ACC112 (cell line): ENCODE data around the gene LMO7.

Experiments used
- H2AFZ ChIP-seq: fragments of 200-600 bp; sonication (generic); one replicate; pipeline ENCODE4 v1.6.0; 2017; ENCODE audit warnings: antibody characterized with exemption, low read length; ENCODE audit not compliant: unreplicated experiment
- H3K27ac ChIP-seq: fragments of 200-600 bp; sonication (generic); 2 replicates; pipeline ENCODE4 v1.5.1; 2014; ENCODE audit warnings: low read depth, mild to moderate bottlenecking, antibody characterized with exemption, low read length, moderate library complexity
- H3K27me3 ChIP-seq: fragments of 200-600 bp; sonication (generic); 2 replicates; pipeline ENCODE4 v1.6.1; 2014; ENCODE audit warnings: mild to moderate bottlenecking, antibody characterized with exemption, low read length, moderate library complexity, mixed read lengths; ENCODE audit not compliant: insufficient read depth
- H3K36me3 ChIP-seq: fragments of 200-600 bp; sonication (generic); 2 replicates; pipeline ENCODE4 v1.6.1; 2016; ENCODE audit warnings: mild to moderate bottlenecking, antibody characterized with exemption, low read length, moderate library complexity, mixed read lengths; ENCODE audit not compliant: insufficient read depth
- H3K4me1 ChIP-seq: fragments of 200-600 bp; sonication (generic); one replicate; pipeline ENCODE4 v1.6.1; 2016; ENCODE audit warnings: low read length, mixed read lengths; ENCODE audit not compliant: insufficient read depth, unreplicated experiment, control insufficient read depth
- H3K4me3 ChIP-seq: fragments of 200-600 bp; sonication (generic); 2 replicates; pipeline ENCODE4 v1.5.1; 2014; ENCODE audit warnings: mild to moderate bottlenecking, low read depth, low read length
- H3K79me2 ChIP-seq: fragments of 200-600 bp; sonication (generic); one replicate; pipeline ENCODE4 v1.6.0; 2016; ENCODE audit warnings: low read length; ENCODE audit not compliant: control insufficient read depth, unreplicated experiment, insufficient read depth

The LMO7 gene

DNA sequence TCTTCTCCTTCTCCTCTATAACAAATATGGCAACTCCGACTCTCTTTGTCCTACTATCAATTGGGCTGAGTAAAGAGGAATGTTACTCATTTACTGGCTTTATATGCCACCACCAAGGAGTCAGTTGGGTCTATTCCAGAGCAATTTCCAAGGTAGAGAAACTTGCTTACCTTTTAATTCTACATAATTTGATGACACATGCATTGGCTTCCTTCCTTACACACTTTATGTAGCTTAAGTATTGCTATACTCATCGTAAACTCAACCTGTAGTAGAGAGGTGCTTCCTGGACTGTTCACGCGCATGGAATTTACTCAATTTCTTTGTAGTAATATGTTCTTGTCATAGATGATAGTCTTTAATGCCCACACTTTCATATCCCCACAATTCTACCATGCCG, 160.7 kb downstream of the LMO7 start:
- Histone ChIP-seq H3K27ac (no peak overlapping the region), H3K36me3 (peaks cover 8% of the 10 kb centered on the region), H3K27me3 (no peaks in the 10 kb centered on the region), H3K79me2 (peaks cover 27% of the 10 kb centered on the region), H2AFZ (no peak overlapping the region), H3K4me1 (peaks cover 36% of the 10 kb centered on the region), H3K4me3 (no peak overlapping the region)

DNA sequence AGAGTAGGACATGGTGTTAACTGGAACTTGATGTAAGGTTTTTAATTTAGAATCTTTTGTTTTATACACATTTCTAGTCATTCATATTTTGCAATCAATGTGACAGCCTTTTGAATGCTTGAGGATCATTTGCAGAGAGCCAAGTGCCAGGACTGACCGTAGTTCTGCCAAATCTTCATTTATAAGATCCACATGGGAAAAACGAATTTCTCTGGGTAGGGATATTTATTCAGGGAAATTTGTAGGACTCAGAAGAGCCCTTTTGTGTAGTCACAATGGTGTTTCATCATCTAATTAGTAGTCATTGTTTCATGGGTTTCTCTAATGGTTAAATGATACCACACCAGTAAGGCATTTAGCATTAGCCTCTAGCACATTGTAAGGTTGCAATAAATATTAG, 161.1 kb downstream of the LMO7 start:
- Histone ChIP-seq H3K4me3 (no peak overlapping the region), H3K79me2 (peaks cover 23% of the 10 kb centered on the region), H3K36me3 (peaks cover 8% of the 10 kb centered on the region), H3K27me3 (no peaks in the 10 kb centered on the region), H3K27ac (0 out of 2 replicates have a peak overlapping the region, but pooled peaks have one; percentile 21), H2AFZ (no peak overlapping the region), H3K4me1 (peaks cover 36% of the 10 kb centered on the region)

DNA sequence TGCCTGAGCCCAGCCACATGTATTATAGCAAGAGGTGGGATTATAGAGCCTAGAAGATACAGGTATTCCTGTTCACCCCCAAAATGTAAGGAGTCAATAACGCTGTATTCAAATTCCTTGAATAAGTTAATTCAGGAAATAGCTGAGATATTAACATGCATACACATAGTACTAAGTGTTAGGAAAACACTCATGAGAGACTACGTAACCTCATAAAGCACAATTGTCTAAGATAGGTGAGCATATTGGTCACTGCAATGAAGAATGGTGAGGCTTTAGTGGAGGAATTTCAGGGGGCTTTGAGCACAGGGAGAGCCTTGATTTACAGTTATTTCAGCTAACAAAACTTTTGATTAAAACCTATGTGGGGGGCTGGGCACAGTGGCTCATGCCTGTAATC, 161.6 kb downstream of the LMO7 start:
- peaks cover 31% of the 10 kb centered on the region for H3K4me1 ChIP-seq
- peaks cover 18% of the 10 kb centered on the region for H3K79me2 ChIP-seq
- peaks cover 8% of the 10 kb centered on the region for H3K36me3 ChIP-seq
- H3K27me3 ChIP-seq, result no peaks in the 10 kb centered on the region
- no peak overlapping the region for H3K4me3 ChIP-seq
- peak overlapping the region; percentile 21; the same call in 1 of the 2 replicates for H3K27ac ChIP-seq
- H2AFZ ChIP-seq, result no peak overlapping the region

DNA sequence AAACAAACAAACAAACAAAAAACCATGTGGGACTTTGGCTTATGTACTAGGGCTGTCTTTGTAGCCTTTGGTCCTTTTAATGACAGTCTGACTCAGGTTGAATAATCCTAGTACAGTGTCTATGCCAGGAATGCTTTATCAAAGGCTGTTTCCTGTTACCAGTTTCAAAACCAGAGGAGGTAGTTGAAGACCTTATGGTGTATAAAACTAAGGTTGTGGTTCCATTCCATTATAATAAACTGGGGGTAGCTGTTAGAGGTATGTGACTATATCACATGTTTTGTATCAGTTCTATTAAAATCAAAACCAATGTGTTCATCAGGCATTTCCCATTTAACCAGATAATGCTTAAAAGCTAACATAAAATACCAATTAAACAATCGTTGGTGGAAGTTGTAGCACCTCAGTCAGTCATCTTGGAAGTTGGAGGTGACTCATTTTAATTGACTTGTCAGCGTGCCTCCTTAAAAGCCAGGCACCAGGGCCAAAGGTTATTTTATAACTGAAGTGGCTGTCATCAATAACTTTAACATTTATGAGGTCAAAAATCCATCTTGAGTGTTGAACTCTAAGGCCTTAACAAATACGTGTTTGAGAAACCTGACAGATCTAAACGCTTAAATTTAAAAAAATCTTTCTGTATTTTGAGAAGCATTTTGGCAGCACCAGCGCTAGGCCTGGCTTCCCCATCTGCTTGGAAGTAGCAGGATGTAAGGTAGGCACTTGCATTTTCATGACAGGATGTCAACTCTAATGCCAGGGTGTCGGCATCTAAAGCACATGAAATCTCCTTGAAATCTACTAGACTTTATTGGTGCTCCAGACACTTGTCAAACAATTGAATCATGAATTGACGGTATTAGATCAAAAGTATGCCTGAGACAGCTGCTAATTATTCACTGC, 162.5 kb downstream of the LMO7 start:
- H3K4me3 ChIP-seq, result no peak overlapping the region
- no peak overlapping the region for H2AFZ ChIP-seq
- H3K4me1 ChIP-seq, result peaks cover 27% of the 10 kb centered on the region
- H3K79me2 ChIP-seq, result peaks cover 12% of the 10 kb centered on the region
- H3K27me3 ChIP-seq, result no peaks in the 10 kb centered on the region
- peak overlapping the region; percentile 21; the same call in 1 of the 2 replicates for H3K27ac ChIP-seq
- H3K36me3 ChIP-seq, result peaks cover 8% of the 10 kb centered on the region

DNA sequence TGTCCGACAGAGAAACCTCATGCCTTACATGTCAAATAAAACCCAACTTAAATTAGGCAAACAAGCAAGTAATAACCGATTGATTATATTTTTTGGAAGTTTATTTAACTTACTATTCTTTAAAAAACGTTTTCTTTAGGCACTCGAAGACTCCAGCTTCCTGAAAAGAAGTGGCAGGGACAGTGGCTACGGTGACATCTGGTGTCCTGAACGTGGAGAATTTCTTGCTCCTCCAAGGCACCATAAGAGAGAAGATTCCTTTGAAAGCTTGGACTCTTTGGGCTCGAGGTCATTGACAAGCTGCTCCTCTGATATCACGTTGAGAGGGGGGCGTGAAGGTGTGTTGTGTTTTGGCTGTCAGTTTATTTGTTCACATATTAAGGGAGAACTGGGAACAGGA, 164.4 kb downstream of the LMO7 start:
- no peaks in the 10 kb centered on the region for H3K27me3 ChIP-seq
- peaks cover 30% of the 10 kb centered on the region for H3K4me1 ChIP-seq
- H3K79me2 ChIP-seq, result no peaks in the 10 kb centered on the region
- H3K4me3 ChIP-seq, result no peak overlapping the region
- H3K27ac ChIP-seq, result no peak overlapping the region
- H2AFZ ChIP-seq, result no peak overlapping the region
- peaks cover 21% of the 10 kb centered on the region for H3K36me3 ChIP-seq

DNA sequence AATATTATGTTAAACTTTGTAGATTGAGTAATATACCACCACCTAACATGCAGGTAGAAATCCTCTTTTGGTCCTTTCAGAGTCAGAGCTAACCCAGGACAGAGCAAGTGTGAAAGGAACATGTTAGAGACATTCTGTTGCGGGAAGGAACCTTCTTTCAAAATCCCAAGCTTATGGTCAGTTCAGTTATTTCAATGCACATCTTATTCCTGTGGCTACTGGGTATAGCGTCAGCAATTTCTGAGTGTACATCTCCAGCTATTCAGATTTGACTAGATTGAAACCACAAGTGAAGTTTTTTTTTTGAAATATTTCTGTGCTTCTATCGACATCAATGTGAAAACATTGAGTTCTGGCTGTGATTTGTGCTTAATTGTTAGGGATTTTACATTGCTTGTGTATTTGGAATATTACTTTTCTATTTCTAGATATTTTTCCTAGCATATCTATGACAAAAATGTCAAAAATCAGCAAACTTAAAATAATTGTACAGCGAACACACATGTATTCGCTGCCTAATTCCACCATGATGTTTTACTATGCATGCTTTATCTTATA, 165.3 kb downstream of the LMO7 start:
- H3K27ac ChIP-seq, result no peak overlapping the region
- H3K27me3 ChIP-seq, result no peaks in the 10 kb centered on the region
- no peaks in the 10 kb centered on the region for H3K79me2 ChIP-seq
- no peak overlapping the region for H2AFZ ChIP-seq
- H3K4me3 ChIP-seq, result no peak overlapping the region
- H3K4me1 ChIP-seq, result peaks cover 30% of the 10 kb centered on the region
- peaks cover 21% of the 10 kb centered on the region for H3K36me3 ChIP-seq

DNA sequence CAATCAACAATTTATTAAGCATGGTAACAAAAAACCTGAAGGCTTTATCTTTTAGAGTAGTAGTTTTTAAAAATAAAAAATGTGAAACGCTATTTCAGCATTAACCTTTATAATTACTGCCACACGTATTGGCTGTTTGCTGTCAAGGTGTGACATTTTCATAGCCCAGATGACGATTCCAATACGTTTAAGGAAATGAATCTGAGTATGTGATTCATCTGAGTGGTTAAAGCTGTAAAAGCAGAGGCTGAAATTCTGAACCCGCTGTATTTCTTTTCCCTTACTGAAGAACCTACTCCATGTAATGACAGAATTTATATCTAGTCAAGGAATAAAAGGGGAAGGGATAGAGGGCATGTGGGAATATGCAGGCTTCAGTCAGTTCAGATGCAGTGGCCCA, 166.0 kb downstream of the LMO7 start:
- H3K79me2 ChIP-seq, result no peaks in the 10 kb centered on the region
- no peak overlapping the region for H3K27ac ChIP-seq
- peaks cover 30% of the 10 kb centered on the region for H3K4me1 ChIP-seq
- H3K36me3 ChIP-seq, result peaks cover 16% of the 10 kb centered on the region; the same call in 1 of the 2 replicates
- no peaks in the 10 kb centered on the region for H3K27me3 ChIP-seq
- no peak overlapping the region for H3K4me3 ChIP-seq
- H2AFZ ChIP-seq, result no peak overlapping the region

DNA sequence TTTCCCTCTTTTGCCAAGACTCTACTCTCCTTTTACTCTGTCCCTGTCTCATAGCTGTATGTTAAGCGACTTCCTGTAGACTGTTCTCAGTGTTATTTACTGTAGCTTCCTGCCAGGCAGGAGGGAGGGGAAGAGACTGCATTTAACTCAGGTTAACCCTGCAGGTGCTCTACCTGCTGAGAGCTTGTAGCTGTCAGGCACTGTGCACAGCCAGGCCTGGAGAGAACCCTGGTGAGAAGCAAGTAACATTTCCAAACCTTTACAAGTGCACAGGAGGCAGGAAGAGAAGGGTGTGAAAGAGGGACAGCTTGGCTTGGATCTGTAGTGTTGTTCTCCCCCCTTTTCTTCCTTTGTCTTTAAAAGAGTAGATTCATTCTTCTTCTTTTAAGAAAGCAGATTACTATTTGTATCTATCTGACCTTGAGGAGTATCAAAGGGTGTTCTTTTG, 167.1 kb downstream of the LMO7 start:
- no peaks in the 10 kb centered on the region for H3K27me3 ChIP-seq
- peaks cover 24% of the 10 kb centered on the region for H3K36me3 ChIP-seq
- peaks cover 20% of the 10 kb centered on the region for H3K4me1 ChIP-seq
- no peaks in the 10 kb centered on the region for H3K79me2 ChIP-seq
- H2AFZ ChIP-seq, result no peak overlapping the region
- no peak overlapping the region for H3K4me3 ChIP-seq
- no peak overlapping the region for H3K27ac ChIP-seq

DNA sequence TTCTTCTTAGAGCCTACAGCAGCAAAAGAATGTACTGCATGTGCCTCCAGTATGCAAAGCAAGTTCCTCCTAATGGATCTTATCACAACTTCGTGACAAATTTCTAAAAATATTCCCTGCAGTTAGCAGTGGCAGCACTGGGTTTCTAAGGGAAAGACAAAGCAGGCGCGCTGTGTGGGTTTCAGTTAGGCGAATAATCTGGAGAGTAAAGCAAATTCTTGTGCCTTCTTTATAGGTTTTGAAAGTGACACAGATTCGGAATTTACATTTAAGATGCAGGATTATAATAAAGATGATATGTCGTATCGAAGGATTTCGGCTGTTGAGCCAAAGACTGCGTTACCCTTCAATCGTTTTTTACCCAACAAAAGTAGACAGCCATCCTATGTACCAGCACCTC, 167.9 kb downstream of the LMO7 start:
- Histone ChIP-seq H3K36me3 (peaks cover 24% of the 10 kb centered on the region; the same call in 1 of the 2 replicates), H3K4me3 (no peak overlapping the region), H3K27me3 (no peaks in the 10 kb centered on the region), H3K79me2 (peaks cover 3% of the 10 kb centered on the region), H3K4me1 (peaks cover 12% of the 10 kb centered on the region), H2AFZ (no peak overlapping the region), H3K27ac (no peak overlapping the region)

DNA sequence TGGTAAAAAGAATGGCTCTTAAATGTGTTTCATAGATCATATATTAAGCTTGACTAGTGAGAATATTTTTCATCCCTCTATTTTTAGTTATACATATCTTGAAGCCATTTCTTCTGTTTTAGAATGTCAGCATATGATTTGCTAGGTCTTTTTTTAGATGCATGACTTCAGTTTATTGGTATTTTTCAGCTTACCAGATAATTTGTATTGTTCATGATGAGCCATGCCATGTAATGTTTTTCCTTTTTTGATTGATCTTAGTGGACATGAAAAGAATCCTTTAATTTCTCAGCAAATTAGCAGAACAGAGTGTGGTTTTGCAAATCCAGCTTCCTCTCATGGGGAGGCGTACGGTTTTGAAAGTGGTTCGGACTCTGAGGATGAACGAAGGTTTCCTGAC, 168.5 kb downstream of the LMO7 start:
- Histone ChIP-seq H3K4me3 (no peak overlapping the region), H3K36me3 (peaks cover 24% of the 10 kb centered on the region; the same call in 1 of the 2 replicates), H3K79me2 (peaks cover 3% of the 10 kb centered on the region), H3K4me1 (peaks cover 8% of the 10 kb centered on the region), H3K27me3 (no peaks in the 10 kb centered on the region), H3K27ac (no peak overlapping the region), H2AFZ (no peak overlapping the region)

DNA sequence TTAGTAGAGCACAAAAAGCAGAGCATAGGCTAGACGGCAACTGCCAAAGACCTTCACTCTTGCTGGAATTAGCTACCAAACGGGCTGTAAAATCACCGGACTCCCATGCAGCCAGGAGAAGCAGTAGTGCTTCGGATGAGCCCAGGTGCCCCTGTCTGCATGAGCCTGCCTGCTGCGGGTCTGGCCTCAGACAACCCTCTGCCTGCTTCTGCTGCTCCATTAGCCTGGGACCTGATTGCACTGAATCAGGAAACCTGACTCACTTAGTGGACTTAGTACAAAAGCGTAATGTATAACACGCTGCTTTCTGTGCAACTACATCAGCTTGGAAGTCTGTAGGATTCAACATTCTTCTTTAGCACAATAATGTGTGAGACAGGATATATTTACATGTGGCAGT, 170.0 kb downstream of the LMO7 start:
- no peak overlapping the region for H3K4me3 ChIP-seq
- H3K4me1 ChIP-seq, result peaks cover 3% of the 10 kb centered on the region
- peaks cover 3% of the 10 kb centered on the region for H3K79me2 ChIP-seq
- H3K27ac ChIP-seq, result no peak overlapping the region
- no peak overlapping the region for H2AFZ ChIP-seq
- no peaks in the 10 kb centered on the region for H3K27me3 ChIP-seq
- peaks cover 24% of the 10 kb centered on the region; the same call in 1 of the 2 replicates for H3K36me3 ChIP-seq
